OCI-LY7 (cell line): ENCODE data around the gene ABCC11.

Experiments
- EZH2phosphoT487 ChIP-seq: fragments of 200-600 bp; sonication (generic); IDR thresholded peaks from 2 replicates; pipeline ENCODE4 v1.6.1; 2018; ENCODE audit warnings: low read depth, borderline replicate concordance, mild to moderate bottlenecking, mixed run types, antibody characterized with exemption, low read length, moderate library complexity, mixed read lengths
- TF ChIP-seq, protein P1 (sequence below): fragments of 200-600 bp; sonication (generic); conservative IDR thresholded peaks from 2 replicates; pipeline ENCODE4 v1.5.1; 2014; ENCODE audit warnings: mild to moderate bottlenecking, antibody characterized with exemption, low read length, moderate library complexity, mixed read lengths

DNA sequence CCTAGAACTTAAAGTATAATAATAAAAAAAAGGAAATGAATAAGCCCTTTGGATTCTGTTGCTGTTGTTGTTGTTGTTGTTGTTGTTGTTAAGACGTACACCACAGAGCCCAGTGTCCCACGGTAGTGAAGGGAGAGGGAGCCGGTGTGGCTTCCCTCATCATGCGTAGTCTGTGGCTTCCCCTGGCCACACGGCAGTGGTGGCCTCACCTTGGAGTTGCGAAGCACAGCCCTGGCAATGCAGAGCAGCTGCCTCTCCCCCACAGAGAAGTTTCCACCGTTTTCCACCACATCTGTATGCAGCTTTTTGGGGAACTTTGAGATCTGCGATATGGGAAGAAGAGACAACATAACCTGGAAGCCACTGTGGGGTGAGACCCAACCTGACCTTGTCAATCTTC is 77.4 kb downstream of the ABCC11 start:
- TF ChIP-seq, protein P1, sequence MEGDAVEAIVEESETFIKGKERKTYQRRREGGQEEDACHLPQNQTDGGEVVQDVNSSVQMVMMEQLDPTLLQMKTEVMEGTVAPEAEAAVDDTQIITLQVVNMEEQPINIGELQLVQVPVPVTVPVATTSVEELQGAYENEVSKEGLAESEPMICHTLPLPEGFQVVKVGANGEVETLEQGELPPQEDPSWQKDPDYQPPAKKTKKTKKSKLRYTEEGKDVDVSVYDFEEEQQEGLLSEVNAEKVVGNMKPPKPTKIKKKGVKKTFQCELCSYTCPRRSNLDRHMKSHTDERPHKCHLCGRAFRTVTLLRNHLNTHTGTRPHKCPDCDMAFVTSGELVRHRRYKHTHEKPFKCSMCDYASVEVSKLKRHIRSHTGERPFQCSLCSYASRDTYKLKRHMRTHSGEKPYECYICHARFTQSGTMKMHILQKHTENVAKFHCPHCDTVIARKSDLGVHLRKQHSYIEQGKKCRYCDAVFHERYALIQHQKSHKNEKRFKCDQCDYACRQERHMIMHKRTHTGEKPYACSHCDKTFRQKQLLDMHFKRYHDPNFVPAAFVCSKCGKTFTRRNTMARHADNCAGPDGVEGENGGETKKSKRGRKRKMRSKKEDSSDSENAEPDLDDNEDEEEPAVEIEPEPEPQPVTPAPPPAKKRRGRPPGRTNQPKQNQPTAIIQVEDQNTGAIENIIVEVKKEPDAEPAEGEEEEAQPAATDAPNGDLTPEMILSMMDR: no peak
- no peak for TF ChIP-seq EZH2phosphoT487
